ENCODE data around the gene SMAP2.
"Not testable (repeated sequence)": the region's sequence is repeated elsewhere in the genome, so short reads cannot be mapped to it uniquely, and the experiment has no call there.

The SMAP2 gene

DNA sequence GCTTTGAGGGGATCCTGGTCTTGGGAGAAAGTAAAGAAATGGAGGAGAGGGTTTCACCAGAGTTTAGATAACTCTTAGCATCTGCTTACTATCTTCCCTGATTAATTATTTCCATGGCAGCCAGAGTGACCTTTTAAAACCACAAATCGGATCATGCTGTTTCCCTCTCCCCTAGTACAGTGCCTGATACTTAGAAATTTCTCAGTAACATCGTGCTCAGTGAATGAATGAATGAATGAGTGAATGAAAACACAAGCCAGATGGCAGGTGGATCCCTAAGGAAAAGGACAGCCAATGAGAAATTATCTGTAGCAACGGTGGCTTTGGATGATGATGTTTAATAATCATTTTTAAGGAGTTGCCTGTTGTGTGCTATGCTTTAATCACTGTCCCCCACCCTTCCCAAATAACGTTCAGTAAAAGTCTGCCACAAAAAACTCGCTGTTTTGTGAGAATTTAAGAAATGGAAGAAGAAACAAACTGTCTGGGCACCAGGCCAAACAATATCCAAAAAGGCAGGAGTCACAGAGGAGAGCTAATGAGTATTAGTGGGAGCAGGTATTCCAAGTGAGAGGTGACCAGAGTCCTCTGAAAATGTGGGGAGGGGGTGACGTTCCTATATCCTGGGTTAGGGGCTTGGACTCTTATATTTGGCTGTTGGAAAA lies 737 bp upstream of the SMAP2 start:
- peak; percentile 93 for DNase-seq

DNA sequence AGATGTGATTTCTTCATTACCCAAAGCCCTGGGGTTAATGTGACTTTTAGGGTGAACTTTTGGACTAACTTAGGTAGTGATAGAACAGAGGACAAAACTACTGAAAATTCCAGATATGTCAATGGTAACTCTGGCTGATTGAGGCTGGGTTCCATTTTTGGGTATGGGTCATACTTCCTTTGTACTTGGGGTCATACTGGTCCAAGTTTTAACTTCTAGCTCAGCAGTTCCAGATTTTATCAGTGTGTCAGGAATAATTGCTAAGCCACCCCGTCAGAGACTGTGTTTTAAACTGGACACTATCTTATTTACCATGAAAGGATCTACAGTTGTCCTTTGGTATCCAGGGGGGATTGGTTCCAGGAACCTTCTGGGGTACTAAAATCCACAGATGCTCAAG lies 4.0 kb downstream of the SMAP2 start:
- DNase-seq, result no peak

DNA sequence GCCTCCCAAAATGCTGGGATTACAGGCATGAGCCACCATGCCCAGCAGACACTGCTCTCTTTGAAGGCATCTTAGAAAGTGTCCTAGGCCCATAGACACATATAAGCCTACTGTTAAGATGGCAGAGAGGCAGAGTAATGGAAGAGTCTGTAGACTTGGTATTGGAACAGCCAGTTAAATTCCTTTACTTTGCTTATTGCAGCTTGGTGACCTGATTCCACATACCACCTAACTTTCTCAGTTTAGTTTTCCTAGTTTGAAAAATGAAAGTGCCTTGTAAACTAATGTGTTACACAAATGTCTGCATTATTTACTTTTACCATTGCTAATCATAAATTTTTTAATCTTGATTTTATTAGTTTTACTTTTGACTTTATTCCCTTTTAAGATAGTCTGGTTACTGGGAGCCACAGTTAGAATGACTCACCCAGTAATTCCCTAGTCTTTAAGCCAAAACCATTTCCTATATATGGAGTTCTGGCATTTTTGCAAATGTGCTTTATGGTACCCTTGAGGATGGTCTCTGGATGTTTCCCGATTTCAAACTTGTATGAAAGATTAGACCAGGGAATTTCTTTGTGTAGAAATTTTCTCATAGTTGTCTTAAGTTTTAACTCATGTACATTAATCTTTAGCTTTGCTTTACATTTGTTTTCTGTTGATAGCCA lies 6.4 kb downstream of the SMAP2 start:
- no peak for DNase-seq

DNA sequence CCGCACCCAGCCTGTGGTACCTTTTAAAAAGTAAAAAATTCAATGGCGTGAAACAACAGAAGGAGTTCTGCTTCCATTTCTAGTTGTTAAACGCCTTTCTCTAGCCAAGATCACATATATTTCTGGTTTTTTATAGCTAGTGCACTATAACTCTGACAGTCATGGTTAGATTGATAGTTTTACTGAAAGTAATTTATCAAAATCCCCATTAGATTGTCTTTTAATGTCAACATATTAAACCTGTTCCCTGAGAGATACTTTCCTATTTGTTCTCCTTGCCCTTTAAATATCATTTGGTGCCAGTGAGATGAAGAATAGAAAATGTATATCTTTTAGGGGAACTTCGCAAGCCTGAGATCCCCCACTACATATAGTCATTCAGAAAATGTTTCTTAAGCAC lies 7.3 kb downstream of the SMAP2 start:
- no peak for DNase-seq

DNA sequence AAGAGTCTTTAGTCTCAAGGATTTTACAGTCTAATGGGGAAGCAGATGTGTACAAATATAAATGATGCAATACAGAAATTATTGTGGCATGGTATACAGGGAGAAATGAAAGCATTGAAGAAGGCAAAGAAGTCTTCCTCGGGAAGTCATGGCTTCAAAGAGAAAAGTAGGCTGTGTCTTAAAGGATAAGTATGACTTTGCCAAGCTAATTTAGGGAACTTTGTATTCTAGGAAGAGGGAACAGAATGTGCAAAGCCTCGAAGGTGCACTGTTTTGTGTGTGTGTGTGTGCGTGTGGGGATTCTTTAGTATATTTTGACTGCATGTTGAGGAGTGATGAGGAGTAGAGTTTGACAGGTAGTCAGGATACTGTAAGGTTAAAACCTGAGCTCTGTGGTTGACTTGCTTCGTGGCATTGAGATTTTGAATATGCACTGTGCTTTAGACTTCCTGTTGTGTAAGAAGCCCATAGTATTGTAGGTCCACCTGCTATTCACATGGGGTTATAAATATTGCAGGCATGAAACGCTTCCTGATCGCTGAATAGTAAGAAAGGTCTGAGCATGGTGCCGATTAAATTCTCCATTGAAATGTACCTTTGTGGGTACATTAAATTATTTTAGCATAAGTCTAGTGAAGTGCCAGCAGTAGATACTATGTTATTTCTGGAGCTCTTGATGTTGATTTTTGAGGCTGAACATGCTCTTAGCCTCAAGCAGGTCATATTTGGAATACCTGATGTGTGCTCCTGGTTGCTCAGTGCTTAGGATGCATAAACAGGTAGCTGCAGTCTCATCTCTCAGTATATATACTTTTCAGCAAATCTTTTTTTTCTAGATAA lies 8.0 kb downstream of the SMAP2 start:
- no peak for DNase-seq

DNA sequence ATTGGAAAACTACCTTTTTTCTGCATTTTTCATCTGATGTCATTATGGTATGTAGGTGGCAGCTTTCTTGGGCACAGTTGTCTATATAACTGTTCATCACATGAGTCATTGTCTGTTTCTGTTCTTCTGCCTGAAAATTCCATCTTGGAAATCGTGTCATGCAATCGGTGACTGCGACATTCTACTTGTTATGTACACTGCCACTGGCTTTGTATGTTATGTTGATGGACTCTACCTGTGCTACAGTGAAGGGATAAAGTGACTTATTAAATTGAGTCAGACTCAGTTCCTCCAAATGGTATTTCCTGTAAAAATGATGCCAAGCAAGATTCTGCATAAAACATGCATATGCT lies 8.6 kb downstream of the SMAP2 start:
- no peak for DNase-seq

DNA sequence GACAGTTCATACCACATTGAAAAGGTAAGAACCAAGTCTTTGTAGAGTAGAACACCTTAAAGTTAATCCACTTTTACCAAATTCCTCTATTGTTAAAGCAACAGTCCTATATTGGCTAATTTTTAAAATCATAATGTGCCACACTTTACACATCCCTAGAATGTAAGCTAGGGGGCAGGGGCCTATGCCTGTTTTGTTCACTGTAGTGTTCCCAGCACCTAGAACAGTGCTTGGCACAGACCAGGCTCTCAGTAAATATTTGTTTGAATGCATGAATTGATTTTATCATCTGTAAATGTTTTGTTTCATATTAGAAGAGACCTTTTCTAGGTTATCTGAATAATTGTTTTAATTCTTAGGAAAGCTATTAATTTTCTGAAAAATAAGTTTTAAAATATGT lies 9.1 kb downstream of the SMAP2 start:
- DNase-seq, result peak; percentile 93

DNA sequence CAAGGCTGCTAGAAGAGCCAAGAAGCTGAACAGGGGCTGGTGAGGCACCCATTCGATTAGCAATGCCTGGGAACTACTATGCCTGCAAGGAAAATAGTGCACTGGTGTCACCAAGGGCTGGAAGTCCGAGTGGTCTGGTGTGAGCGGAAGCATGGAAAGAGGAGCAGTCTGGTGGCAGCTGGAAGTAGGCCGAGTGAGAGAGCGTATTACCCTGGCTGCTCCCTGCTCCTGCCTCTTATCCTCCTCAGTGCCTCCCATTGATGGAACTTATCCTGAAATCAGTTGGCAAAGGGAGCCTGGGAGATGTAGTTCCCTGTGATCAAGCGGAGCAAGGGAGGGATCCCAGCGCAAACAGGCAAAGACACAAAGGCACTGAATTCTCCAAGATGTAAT lies 9.6 kb downstream of the SMAP2 start:
- DNase-seq, result peak; percentile 97

DNA sequence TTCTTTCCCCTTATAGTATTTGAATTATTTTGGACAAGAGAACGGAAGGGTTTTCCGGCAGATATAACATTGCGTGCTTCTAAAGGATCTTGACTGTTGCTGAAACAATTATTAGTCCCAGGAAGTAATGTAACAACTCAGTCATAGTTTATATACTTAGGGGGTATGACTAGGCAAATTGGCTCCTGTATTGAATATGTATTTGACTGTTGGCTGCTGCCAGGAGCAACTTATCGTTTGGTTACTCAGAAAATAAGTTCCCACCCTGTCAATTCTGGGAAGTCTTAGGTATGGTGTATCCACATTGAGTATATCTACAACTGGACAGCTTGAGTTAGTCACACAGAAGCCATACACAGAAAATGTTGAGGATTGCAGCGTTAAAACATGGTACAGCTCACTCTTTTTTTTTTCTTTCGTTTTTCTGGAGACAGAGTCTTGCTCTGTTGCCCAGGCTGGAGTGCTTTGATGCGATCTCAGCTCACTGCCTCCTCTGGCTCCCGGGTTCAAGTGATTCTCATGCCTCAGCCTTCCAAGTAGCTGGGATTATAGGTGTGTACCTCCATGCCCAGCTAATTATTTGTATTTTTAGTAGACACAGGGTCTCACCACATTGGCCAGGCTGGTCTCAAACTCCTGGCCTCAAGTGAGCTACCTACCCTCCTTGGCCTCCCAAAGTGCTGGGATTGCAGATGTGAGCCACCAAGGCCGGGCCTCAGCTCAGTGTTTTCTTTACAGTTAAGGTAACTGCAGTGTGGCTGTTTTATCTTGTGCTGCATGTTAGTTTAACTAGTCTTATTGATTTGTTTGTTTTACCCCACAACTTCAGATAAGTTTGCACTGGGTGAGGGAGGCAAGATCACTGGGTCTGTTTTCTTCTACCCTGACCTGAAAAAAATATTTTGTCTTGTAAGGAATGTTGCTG lies 10.2 kb downstream of the SMAP2 start:
- DNase-seq, result no peak

DNA sequence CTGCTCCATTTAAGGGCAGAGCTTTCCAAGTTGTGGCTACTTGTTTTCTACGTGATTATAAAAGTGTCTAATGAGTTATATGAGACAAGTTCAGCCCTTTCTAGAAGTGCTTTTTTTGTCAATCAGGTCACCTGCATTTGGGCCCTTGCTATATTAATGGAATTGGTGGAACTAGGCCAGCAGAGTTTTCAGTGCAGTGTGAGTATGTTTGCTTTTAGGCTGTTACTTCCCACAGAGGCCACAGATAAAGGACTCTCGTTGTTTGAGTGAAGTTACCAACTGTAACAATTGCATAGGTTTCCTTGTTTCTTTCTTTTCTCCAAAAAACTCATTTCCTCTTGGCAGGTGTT lies 10.9 kb downstream of the SMAP2 start:
- DNase-seq, result peak; percentile 84

DNA sequence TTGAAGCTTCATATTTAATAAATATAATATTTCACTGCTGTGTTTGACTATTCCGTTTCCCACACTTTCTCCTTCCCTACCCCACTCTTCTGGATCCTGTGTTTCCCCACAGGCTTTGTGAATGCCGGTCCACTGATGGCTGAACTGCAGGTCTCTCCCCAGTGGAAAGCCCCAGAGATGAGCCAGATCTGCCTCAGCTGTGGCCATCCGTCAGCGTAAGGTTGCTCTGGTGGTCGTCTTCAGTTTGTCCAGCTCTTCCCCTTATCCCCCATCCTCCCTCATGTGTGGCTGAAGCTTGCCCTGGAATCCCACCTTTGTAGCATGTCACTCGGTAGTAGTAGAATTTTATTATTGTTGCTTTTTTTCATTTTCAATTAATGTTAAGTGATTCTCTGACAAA lies 11.4 kb downstream of the SMAP2 start:
- DNase-seq, result no peak

DNA sequence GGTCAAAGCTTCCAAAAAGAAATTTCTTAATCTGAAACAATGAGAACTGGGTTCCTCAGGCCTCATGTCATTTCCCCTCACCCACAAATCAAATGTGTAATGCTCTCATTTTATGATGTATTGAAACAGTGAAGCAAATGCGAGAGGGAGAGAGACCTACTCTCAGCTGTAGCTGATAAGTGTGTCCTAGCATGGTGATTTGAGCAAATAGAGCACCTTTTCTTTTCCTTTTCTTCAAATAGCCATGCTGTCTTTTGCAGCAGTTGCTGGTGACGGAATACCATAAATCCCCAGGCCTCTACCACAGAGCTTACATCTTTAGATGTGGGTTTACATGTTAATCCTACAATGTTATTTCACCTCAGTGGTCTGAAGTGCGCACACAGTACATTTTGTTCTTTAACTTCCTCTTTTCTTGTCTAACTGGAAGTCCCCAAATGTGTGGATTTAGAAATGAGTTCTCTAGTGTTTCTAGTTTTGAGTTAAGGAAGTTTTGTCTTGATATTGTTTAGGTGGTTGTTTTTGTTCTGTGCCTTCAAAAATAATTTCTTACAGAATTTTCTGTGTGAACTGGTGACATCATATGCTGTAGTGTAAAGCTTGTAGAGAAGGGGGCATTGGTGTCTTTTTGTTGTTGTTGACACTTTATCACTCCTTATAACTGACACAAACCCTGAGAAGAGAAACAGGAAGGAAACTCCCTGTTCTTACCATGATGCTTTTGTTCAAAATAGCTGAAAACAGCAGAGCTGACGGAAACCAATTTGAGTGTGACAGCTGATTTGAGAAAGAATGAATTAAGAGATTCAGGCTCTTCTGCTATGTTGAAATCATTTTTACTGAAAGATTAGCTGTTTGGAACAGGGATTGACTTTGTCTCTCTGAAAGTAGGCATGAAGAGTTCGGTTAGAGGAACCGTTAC lies 12.2 kb downstream of the SMAP2 start:
- no peak for DNase-seq

DNA sequence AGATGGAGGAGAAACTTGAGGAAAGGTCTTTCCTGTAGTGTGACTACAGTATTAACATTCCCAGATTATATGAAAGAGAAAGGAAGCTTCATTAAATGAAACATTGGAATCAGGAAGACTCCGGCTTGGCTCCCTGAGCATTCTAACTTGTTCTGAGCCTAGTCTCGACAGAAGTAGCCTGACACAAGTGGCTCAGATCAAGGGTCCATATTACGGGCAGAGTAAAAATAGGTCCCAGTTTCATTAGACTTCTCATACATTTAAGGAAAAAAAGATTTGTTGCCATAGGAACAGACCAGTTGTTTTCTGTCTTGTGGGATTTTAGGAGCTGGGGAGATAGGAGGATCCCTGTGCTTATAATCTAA lies 12.8 kb downstream of the SMAP2 start:
- DNase-seq, result no peak

DNA sequence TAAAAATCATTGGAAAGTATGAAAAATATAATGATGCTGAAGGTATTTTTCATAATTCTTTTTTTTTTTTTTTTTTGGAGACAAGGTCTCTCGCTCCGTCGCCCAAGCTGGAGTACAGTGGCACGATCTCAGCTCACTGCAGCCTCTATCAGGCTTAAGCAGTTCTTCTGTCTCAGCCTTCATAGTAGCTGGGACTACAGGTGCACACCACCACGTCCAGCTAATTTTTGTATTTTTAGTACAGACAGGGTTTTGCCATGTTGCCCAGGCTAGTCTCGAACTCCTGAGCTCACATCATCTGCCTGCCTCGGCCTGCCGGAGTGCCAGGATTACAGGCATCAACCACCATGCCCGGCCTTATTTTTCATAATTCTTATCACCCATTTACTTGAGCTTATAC lies 13.3 kb downstream of the SMAP2 start:
- DNase-seq, result no peak

DNA sequence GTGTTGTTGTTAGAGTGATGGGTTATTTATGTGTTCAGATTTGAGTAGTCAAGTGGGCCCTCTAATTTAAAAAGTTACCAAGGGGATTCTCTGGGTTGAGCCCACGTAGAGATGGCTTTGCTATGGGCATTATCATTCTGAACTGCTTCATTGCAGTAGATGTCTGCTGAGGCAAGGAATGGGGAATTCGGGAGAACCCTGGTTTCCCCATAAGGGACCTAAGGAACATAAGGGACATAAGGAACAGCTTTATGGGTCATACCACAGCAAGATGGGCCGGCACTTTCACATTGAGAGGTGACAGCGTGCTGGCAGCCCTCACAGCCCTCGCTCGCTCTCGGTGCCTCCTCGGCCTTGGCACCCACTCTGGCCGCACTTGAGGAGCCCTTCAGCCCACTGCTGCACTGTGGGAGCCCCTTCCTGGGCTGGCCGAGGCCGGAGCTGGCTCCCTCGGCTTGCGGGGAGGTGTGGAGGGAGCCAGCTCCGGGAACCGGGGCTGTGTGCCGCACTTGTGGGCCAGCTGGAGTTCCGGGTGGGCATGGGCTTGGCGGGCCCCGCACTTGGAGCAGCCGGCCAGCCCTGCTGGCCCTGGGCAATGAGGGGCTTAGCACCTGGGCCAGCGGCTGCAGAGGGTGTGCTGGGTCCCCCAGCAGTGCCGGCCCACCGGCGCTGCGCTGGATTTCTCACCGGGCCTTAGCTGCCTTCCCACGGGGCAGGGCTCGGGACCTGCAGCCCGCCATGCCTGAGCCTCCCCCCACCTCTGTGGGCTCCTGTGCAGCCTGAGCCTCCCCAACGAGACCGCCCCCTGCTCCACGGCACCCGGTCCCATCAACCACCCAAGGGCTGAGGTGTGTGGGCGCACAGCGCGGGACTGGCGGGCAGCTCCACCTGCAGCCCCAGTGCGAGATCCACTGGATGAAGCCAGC lies 14.1 kb downstream of the SMAP2 start:
- not testable (repeated sequence) for DNase-seq

DNA sequence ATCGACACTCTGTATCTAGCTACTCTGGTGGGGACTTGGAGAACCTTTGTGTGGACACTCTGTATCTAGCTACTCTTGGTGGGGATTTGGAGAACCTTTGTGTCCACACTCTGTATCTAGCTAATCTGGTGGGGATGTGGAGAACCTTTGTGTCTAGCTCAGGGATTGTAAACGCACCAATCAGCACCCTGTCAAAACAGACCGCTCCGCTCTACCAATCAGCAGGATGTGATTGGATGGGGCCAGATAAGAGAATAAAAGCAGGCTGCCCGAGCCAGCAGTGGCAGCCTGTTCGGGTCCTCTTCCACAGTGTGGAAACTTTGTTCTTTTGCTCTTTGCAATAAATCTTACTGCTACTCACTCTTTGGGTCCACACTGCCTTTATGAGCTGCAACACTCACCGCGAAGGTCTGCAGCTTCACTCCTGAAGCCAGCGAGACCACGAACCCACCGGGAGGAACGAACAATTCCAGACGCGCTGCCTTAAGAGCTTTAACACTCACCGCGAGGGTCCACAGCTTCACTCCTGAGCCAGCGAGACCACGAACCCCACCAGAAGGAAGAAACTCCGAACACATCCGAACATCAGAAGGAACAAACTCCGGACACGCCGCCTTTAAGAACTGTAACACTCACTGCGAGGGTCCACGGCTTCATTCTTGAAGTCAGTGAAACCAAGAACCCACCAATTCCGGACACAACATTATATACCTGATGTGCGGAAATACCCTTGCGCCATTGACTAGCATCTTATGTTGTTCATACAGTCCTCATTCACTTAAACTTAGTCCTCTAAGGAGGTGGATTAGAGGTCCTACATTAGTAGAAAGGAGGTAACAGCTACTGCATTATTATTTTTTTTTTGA lies 15.2 kb downstream of the SMAP2 start:
- DNase-seq, result not testable (repeated sequence)

DNA sequence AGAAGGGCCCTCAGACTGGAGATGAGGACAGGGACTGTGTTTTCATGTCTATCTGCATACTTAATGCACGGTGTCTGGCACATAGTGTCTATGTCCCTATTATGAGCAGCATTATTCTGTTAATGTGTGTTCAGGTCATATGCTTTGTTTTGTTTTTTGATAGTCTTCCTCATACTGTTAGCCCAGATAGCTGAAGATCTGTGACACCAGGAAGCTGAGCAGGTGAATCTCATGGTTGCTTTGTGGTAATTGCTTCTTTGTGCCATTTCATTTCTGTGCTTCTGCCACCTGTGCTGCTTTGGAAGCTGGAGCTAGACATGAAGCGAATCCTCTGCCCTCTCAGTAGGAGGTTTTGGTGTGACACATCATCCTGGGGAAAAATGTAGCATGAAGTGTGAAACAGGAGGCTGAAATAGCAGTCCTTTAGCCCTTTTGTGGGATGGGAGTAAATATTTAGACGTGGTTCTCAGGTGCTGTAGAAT lies 15.8 kb downstream of the SMAP2 start:
- DNase-seq, result peak; percentile 90

DNA sequence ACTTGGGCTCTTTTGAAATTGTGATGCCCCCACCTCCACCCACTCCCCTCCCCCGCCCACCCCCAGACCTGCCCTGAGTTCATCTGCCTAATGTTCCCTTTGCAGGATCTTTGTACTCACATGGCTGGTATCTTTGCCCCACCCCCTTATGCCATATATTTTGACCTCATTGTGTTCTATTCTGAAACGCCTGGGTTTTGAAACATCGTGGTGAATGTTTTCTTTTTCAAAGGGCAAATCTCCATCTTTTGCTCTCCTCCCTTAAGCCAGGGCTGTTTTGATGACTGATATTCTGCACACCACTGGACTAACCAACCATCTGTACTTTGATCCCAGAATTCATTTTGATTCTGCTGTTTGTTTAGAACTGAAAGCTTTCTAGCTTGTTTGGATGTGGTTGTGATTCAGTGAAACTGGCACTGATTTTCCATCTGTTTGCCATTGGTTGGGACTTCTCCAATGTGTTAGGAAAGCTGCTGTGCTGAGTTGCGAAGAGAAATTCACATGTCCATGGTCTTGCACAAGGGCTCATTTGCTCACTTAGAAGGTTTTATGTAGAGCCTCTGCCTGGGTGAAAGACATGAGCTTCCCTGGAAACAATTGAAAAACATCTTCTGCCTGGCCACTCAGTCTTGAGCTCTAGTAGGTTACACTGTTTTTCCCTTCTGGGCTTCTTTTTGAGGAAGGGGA lies 16.5 kb downstream of the SMAP2 start:
- no peak for DNase-seq

DNA sequence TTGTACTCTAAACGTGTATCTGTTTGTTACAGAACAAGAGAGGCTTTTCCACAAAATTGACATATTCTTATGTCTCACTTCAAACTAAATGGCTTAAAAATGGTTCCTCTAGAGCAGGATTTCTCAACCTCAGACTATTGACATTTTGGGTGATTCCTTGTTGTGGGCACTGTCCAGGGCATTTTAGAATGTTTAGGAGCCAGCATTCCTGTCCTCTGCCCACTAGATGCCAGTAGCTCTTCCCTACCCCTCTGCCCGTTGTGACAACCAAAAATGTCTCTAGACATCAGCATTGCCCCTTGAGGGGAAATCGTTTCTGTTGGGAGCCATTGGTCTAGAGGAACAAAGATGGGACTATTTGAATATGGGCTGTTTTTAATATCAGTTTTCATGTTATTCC lies 17.3 kb downstream of the SMAP2 start:
- no peak for DNase-seq
